ENCODE data around the gene SUN1. TPM values are rescaled to one million over a fixed set of nuclear protein-coding genes. Genes with fewer than 3 reads are reported as not detected.
"Not testable (repeated sequence)": the region's sequence is repeated elsewhere in the genome, so short reads cannot be mapped to it uniquely, and the experiment has no call there.

SUN1 gene
- total RNA-seq, 4 donors from 2014 or later: 243 to 263 (median 244) TPM

GRCh38 chr7:794207-794606, 38.1 kb upstream of the SUN1 start:
- Histone ChIP-seq H3K27ac (no peak overlapping the region), H3K27me3 (no peaks in the 10 kb centered on the region), H3K9me3 (no peaks in the 10 kb centered on the region), H3K4me3 (no peak overlapping the region), H3K36me3 (peaks cover 0 to 17% (median 0%) of the 10 kb centered on the region in 3 donors), H3K4me1 (no peaks in the 10 kb centered on the region)
- DNase-seq (ENCODE audit: low spot score in 2 of 2): no peak
- no peak for TF ChIP-seq EP300 (IDR thresholded peaks at IDR 0.05)
- TF ChIP-seq CTCF (IDR thresholded peaks at IDR 0.05): no peak
- TF ChIP-seq POLR2A (IDR thresholded peaks at IDR 0.05): no peak
- WGBS, 2 donors: 93 to 94% methylated on average over 5 of the region's 5 CpGs

GRCh38 chr7:794671-795329, 37.5 kb upstream of the SUN1 start:
- Histone ChIP-seq H3K36me3 (peaks cover 0 to 14% (median 0%) of the 10 kb centered on the region in 3 donors), H3K4me1 (no peaks in the 10 kb centered on the region), H3K27ac (no peak overlapping the region), H3K27me3 (no peaks in the 10 kb centered on the region), H3K9me3 (no peaks in the 10 kb centered on the region), H3K4me3 (no peak overlapping the region)
- TF ChIP-seq CTCF (IDR thresholded peaks at IDR 0.05): no peak
- no peak for TF ChIP-seq EP300 (IDR thresholded peaks at IDR 0.05)
- no peak for TF ChIP-seq POLR2A (IDR thresholded peaks at IDR 0.05)
- 90 to 93% methylated on average over 23 to 27 of the region's 31 CpGs for WGBS, 2 donors
- DNase-seq (ENCODE audit: low spot score in 2 of 2): no peak

- DNase-seq (ENCODE audit: low spot score in 2 of 2); H3K4me1 ChIP-seq; H3K9me3 ChIP-seq; H3K4me3 ChIP-seq; H3K27me3 ChIP-seq; H3K36me3 ChIP-seq: not testable (repeated sequence)
- WGBS, 2 donors: 73 to 82% methylated on average over 8 of the region's 10 CpGs
- H3K27ac ChIP-seq: peak overlapping the region in 2 of 4 donors; percentile 37 to 46
Measured at GRCh38 chr7:796434-797169, 35.7 kb upstream of the SUN1 start.

- H3K27me3 ChIP-seq: no peaks in the 10 kb centered on the region
- peaks cover 0 to 15% (median 6%) of the 10 kb centered on the region in 4 donors for H3K4me1 ChIP-seq
- H3K27ac ChIP-seq: no peak overlapping the region
- DNase-seq (ENCODE audit: low spot score in 2 of 2): no peak
- H3K9me3 ChIP-seq: no peaks in the 10 kb centered on the region
- no peak overlapping the region for H3K4me3 ChIP-seq
- H3K36me3 ChIP-seq: peaks cover 0 to 5% (median 0%) of the 10 kb centered on the region in 3 donors
- TF ChIP-seq POLR2A (IDR thresholded peaks at IDR 0.05): no peak
- TF ChIP-seq EP300 (IDR thresholded peaks at IDR 0.05): no peak
- no peak for TF ChIP-seq CTCF (IDR thresholded peaks at IDR 0.05)
- WGBS, 2 donors: 91 to 93% methylated on average over 11 to 12 of the region's 12 CpGs
Measured at GRCh38 chr7:798921-799470, 33.3 kb upstream of the SUN1 start.

- Histone ChIP-seq H3K27me3 (no peaks in the 10 kb centered on the region), H3K9me3 (no peaks in the 10 kb centered on the region), H3K27ac (no peak overlapping the region), H3K4me3 (no peak overlapping the region), H3K4me1 (peaks cover 0 to 15% (median 6%) of the 10 kb centered on the region in 4 donors), H3K36me3 (peaks cover 0 to 5% (median 0%) of the 10 kb centered on the region in 3 donors)
- WGBS, 2 donors: 73 to 90% methylated on average over 7 of the region's 7 CpGs
- TF ChIP-seq POLR2A (IDR thresholded peaks at IDR 0.05): no peak
- TF ChIP-seq CTCF (IDR thresholded peaks at IDR 0.05): no peak
- TF ChIP-seq EP300 (IDR thresholded peaks at IDR 0.05): no peak
- no peak for DNase-seq (ENCODE audit: low spot score in 2 of 2)
Measured at GRCh38 chr7:800692-801091, 31.6 kb upstream of the SUN1 start.

- H3K36me3 ChIP-seq; H3K27me3 ChIP-seq; H3K27ac ChIP-seq; H3K9me3 ChIP-seq; H3K4me3 ChIP-seq; DNase-seq (ENCODE audit: low spot score in 2 of 2): not testable (repeated sequence)
- WGBS, 2 donors: 48 to 63% methylated on average over 6 of the region's 6 CpGs
- peaks cover 0 to 15% (median 6%) of the 10 kb centered on the region in 4 donors for H3K4me1 ChIP-seq
Measured at GRCh38 chr7:801351-801750, 30.9 kb upstream of the SUN1 start.
